ENCODE measurements around the gene EPHA2. TPM values are rescaled to one million over a fixed set of nuclear protein-coding genes. Genes with fewer than 3 reads are reported as not detected.

The EPHA2 gene
- total and polyA plus RNA-seq, 2 donors (not counting 3 experiments of a cell fraction or from before 2014, with no cell fraction given) = 141 to 147 TPM

DNA sequence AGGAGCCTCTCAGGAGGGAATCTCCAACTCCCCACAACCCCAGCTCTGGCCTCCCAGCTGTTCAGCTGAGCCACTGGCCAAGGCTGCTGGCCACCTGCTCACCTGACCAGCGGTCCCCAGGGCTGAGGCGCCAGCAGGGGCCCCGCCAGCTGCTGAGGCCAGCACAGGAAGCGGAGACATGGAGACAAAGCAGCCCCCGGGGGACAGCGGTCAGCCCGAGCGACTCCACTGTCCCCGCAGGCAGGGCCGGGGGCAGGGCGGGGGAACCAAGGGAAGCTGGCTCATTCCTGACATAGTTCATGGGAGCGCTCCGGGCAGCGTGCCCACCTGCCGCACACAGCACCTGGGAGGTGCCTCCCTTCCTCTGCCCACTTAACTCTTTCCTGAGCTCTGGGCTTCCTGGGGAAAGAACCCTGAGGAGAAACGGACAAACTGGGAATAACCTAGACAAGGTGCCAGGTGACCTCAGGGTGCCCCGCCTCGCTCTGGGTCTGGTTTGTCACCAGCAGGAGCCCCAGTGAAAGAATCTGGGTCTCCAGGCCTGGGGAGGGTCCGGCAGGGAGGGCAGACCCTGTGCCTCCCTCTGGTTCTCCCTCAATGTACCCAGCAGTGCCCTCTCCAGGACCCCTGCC, 10.7 kb downstream of the EPHA2 start:
- H3K79me2 ChIP-seq (ENCODE audit: control insufficient read depth, insufficient read depth, low read length) = peaks cover 87% of the 10 kb centered on the region

More for the DNA sequence above, 10.7 kb downstream of the EPHA2 start:
- Histone ChIP-seq H3K4me3 (replicated peaks in 1 of 3; ENCODE audit: insufficient read depth in 1 of 3, low read depth in 1 of 3, low read length in 3 of 3) (peak overlapping the region in 2 of 3 experiments; percentile 0 to 16), H3K4me2 (ENCODE audit: insufficient read depth, low read length) (peak overlapping the region; percentile 47), H4K20me1 (replicated peaks; ENCODE audit: control insufficient read depth, extremely low read depth, insufficient read depth, low read length) (no peaks in the 10 kb centered on the region), H3K27ac (ENCODE audit: insufficient read depth, low read depth, low read length) (peak overlapping the region; percentile 99), H3K27me3 (ENCODE audit: control insufficient read depth in 2 of 2, insufficient read depth in 2 of 2, low read length in 2 of 2) (no peaks in the 10 kb centered on the region), H3K9me1 (replicated peaks; ENCODE audit: control insufficient read depth, extremely low read depth, insufficient read depth, low read length) (no peaks in the 10 kb centered on the region), H3K4me1 (ENCODE audit: control insufficient read depth, extremely low read depth, insufficient read depth, low read length) (peaks cover 97% of the 10 kb centered on the region), H3K9ac (replicated peaks; ENCODE audit: extremely low read depth, insufficient read depth, low read length) (peak overlapping the region; percentile 89), H2AFZ (ENCODE audit: low read depth, low read length) (no peak overlapping the region), H3K36me3 (ENCODE audit: control insufficient read depth in 2 of 2, extremely low read depth in 1 of 2, insufficient read depth in 2 of 2, low read length in 2 of 2) (peaks cover 39 to 44% of the 10 kb centered on the region in 2 experiments), H3K9me3 (replicated peaks; ENCODE audit: control insufficient read depth, insufficient read depth, low read length) (no peaks in the 10 kb centered on the region)
- TF ChIP-seq POLR2A (IDR thresholded peaks at IDR 0.05; ENCODE audit: low read depth, low read length) (peak; percentile 81), FOS (IDR thresholded peaks at IDR 0.05; ENCODE audit: borderline replicate concordance, insufficient read depth, low read length) (no peak), POLR2AphosphoS5 (IDR thresholded peaks at IDR 0.05; ENCODE audit: insufficient read depth, low read depth, low read length) (peak; percentile 81)
- TF ChIP-seq, protein P1, sequence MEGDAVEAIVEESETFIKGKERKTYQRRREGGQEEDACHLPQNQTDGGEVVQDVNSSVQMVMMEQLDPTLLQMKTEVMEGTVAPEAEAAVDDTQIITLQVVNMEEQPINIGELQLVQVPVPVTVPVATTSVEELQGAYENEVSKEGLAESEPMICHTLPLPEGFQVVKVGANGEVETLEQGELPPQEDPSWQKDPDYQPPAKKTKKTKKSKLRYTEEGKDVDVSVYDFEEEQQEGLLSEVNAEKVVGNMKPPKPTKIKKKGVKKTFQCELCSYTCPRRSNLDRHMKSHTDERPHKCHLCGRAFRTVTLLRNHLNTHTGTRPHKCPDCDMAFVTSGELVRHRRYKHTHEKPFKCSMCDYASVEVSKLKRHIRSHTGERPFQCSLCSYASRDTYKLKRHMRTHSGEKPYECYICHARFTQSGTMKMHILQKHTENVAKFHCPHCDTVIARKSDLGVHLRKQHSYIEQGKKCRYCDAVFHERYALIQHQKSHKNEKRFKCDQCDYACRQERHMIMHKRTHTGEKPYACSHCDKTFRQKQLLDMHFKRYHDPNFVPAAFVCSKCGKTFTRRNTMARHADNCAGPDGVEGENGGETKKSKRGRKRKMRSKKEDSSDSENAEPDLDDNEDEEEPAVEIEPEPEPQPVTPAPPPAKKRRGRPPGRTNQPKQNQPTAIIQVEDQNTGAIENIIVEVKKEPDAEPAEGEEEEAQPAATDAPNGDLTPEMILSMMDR (IDR thresholded peaks at IDR 0.05; ENCODE audit: extremely low read depth in 1 of 2, insufficient read depth in 1 of 2, low read depth in 1 of 2, low read length in 2 of 2) = no peak
- ChIA-PET CTCF (interaction anchor here (1.3 to 6.9 kb wide), 9 partner anchors 8 to 219 kb away, joined by 3 to 39 read pairs (median 15); partner anchors contain the start of gene EPHA2), POLR2A (interaction anchor here (0.5 to 3.3 kb wide), 4 partner anchors 11 to 36 kb away, joined by 3 to 22 read pairs (median 6); partner anchors contain the start of gene EPHA2)
- BruUV-seq (replicated peaks) = no TSS peak
- FAIRE-seq = no peak
- intact Hi-C loops (cut with micrococcal nuclease) = loop anchor here (1.0 to 5.0 kb wide), 5 partner anchors 8 to 348 kb away; partner anchors contain the start of gene SZRD1
- DNase-seq (ENCODE audit: low read depth, low spot score) = peak; percentile 88
- dilution Hi-C loops (cut with MboI; ENCODE audit: extremely low pct_ligation_motif_present, low sequenced_read_pairs) = no loop called here

Measured in endothelial cell of umbilical vein (primary cell).